Stimulated activated CD8-positive, alpha-beta memory T cell treated with anti-CD3 and anti-CD28 coated beads, Interleukin-12 subunit alpha, Interleukin-12 subunit beta, amount 100 ng/mL, for 24 hours (primary cell): ENCODE data around the gene CDNF.
"Not testable (repeated sequence)": the region's sequence is repeated elsewhere in the genome, so short reads cannot be mapped to it uniquely, and the experiment has no call there.

Source experiments
- DNase-seq: peaks from one replicate; pipeline ENCODE4 v3.0.0-alpha.2; 2020; ENCODE audit errors: extremely low read depth

Gene CDNF

GRCh38 chr10:14839305-14839695, 1.5 kb upstream of the CDNF start:
- DNase-seq: no peak

DNA sequence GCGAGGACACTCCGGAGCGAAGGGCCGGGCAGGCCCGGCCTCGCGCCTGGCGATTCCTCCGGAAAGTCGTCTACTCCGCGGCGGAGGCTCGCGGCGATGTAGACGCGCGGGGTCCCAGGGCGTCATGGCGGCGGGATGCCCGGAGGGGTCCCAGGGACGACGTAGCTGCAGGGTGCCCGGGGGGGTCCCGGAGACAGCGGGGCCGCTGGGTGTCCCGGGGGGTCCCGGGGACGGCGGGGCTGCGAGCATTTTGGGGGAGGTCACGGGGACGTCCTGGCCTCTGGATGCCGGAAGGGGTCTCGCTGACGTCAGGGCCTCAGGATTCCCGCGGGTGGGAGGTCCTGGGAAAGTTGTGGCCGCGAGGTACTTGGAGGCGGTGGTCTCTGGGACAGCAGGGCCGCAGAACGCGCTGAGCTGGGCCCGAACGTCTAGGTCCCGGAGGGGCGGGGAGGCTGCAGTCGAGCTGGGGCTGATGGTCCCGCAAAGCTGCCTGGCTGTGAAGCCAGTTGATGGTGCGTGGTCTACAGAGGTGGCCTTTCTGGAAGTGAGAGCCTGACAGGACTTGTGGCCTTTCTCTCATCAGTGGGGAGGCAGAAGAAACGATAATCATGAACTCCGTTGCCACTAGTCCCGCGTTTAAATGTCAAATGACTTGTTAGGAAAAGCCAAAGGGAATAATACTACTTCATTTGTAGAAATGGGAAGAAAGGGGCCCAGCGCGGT, 906 bp upstream of the CDNF start:
- DNase-seq: no peak

- DNase-seq: no peak
Observed at GRCh38 chr10:14837003-14837756, 657 bp downstream of the CDNF start.

GRCh38 chr10:14836208-14836607, 1.6 kb downstream of the CDNF start:
- no peak for DNase-seq

DNA sequence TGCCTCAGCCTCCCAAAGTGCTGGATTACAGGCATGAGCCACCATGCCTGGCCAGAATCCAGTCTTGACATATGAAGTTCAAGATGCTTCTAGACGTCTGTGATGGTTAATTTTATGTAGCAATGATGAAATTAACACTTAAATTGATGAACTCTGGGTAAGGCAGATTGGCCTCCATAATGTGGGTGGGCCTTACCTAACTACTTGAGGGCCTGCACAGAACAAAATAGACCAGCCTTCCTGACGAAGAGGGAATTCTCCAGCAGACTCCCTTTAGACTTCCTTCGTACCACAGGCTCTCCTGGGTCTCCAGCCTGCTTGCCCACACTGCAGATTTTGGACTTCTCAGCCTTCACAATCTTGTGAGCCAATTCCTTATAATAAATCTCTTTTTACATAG, 4.7 kb downstream of the CDNF start:
- no peak for DNase-seq

GRCh38 chr10:14826076-14826829, 11.6 kb downstream of the CDNF start:
- DNase-seq: no peak

DNA sequence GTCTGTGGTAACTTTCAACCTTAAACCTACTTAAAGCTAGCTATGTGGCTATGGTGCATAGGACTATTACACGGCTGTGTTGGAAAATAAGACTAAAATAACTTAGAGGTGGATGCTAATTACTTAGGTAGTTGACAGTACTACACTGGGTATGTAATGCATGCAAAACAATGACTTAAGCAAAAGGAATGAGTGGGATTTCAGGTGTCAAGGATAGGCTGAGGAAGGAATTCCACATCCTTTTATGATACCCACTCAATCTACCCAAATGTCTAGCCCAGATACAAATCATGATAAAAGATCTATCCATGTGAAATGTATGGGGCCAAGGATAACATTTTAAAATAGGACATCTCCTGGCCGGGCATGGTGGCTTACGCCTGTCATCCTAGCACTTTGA, 13.9 kb downstream of the CDNF start:
- no peak for DNase-seq

DNA sequence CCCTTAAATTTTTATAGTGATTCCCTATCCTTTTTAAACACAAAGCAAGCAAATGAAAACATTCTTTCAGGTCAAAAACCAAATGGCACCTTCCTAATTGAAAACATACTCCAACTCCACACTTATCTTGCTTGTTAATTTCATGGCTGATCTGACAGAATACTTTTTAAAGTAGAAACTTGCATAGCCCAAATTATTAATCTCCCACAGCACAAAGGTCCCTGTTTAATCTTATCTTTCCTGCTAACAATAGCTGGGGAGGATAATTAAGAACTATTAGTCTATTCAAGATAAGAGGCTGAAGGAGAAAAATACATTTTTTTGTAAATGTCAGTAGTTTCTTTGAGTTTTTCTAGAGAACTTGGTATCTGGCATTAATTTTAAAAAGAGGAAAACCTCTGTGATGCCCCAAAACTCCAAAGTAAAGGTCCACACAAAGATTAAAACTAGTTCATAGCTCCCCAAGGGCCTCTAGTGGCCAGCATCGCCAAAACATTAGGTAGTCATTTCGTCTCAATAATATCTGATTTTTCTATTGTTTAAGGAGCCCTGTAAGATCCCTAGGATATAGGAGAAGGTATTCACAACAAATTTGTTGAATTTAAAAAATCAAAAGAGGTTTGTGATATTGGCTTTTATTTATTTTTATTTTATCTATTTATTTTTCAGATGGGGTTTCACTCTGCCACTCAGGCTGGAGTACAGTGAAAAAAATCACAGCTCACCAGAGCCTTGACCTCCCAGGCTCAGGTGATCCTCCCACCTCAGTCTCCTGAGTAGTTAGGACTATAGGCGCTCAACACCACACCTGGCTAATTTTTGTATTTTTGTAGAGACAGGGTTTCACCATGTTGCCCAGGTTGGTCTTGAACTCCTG, 14.7 kb downstream of the CDNF start:
- no peak for DNase-seq

- no peak for DNase-seq
Observed at GRCh38 chr10:14821635-14822375, 16.0 kb downstream of the CDNF start.

GRCh38 chr10:14820775-14821154, 17.1 kb downstream of the CDNF start:
- no peak for DNase-seq

DNA sequence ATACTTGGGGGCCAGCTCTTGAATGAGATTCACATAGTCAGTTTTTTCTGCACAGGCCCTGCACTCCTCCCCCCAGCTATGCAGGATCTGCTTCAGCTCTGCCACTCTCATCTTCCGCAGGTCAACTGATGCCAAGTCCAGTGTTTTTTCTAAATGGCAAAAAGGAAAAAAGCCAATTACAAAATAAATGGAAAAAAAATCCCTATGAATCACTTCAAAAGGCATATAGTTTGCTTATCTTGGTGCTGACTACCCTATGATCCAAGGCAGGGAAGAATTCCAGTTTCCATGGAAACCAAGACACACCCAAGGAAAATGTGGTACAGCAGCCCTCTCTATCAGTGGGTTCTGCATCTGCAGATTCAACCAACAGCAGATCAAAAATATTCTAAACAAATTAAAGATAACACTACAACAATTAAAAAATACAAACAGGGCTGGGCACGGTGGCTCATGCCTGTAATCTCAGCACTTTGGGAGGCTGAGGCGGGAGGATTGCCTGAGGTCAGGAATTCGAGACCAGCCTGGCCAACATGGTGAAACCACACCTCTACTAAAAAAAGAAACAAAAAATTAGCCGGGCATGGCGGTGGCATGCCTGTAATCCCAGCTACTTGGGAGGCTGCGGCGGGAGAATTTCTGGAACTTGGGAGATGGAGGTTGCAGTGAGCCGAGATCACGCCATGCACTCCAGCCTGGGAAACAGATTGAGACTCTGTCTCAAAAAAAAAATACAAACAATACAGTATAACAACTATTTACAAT, 17.6 kb downstream of the CDNF start:
- DNase-seq: no peak

GRCh38 chr10:14816717-14817116, 21.1 kb downstream of the CDNF start:
- not testable (repeated sequence) for DNase-seq

- no peak for DNase-seq
Observed at GRCh38 chr10:14815681-14816080, 22.2 kb downstream of the CDNF start.

DNA sequence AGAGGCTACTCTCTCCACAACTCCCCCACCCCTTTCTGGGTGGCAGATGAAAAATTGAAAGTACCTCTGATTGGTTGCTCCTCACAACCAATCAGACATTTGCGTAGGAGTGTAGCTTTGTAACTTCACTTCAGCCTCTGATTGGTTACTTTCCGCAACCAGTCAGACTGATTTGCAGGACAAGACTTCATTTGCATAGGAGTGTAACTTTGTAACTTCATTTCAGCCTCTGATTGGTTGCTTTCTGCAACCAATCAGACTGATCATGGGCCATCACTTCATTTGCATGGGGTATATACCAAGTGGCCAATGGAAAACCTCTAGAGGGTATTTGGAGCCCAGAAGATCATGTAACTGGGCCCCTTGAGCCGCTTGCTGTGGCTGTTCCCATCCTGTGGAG, 25.6 kb downstream of the CDNF start:
- DNase-seq: no peak

DNA sequence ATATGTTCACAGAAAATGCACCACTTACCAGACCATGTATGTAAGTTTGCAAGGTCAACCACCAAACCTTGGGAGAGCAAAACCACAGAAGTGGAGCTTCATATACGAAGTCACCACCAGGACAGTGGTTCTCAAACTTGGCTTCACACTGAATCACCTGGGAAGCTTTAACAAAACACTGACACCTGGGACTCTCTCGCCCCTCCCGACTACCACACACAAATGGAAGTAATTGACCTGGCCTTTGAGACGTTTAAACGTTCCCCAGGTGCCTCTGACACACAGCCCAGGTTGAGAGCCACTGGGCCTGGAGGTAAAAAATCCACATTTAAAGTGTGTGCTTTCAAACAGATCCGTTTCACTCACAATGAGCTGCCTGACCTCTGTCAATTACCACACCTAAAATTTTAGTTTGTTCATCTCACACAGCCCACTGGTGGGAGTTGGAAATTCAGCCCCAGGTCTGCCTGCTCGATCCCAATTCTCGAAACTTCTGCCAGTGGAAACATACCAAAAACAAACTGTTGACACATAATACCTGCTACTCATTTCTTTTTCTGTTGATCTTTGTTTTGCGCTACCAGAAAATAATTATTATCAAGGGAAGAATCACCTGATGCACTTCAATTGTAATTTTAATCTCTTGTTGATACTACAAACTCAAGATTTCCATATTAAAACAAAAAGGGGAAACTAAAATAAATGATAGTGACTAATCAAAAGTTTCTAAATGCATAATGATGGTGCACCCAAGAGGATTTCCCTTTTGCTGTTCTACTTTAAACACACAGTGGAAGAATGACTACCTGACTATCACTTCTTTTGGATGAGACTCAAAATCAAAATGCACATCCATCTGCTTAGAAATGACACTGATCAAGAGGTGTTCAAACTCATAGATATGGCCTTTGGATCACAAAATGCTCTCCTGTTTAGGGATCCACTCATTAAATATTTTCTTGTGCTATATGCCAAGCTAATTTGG, 26.6 kb downstream of the CDNF start:
- no peak for DNase-seq

DNA sequence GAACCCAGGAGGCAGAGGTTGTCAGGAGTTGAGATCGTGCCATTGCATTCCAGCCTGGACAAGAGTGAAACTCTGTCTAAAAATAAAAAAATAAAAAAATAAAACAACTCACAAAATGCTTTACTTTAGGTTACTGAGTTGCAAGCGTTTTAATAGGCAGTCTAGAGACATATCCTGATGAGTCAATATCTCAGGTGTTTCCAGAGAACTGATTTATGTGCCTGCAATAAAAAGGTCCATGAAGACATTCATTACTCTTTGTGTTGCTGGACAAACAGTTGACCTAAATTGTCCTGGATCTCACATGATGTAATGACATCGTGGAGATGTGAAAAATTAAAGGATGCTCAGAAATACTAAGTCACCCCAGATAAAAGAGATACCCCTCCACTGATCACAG, 31.5 kb downstream of the CDNF start:
- DNase-seq: no peak

DNA sequence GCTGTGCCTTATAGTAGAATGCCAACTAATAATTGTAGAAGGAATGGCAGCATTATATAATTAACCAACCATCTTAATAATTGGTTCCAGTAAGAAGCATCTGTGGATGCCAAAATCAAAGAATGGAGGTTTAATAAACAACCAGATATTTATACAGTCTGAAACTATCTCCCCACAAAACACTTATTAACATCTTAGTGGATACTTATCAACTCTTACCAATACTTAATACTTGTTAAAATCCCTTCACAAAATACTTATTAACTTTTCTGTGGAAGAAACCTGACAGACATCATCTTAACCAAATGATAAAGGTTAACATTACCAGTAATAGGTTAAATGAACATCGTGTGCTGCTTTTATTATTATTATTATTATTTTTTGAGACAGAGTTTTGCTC, 34.0 kb downstream of the CDNF start:
- DNase-seq: no peak

- DNase-seq: no peak
Observed at GRCh38 chr10:14801723-14802122, 36.1 kb downstream of the CDNF start.

GRCh38 chr10:14800397-14800796, 37.4 kb downstream of the CDNF start:
- no peak for DNase-seq
